ENCODE data around the gene COL11A2. TPM values are rescaled to one million over a fixed set of nuclear protein-coding genes. Genes with fewer than 3 reads are reported as not detected.

Gene COL11A2
- total and polyA plus RNA-seq, 4 experiments from 2014 or later: 0.40 to 1.6 (median 0.87) TPM

- Histone ChIP-seq H3K9me3 (ENCODE audit: control insufficient read depth in 1 of 2, low read length in 2 of 2) (no peaks in the 10 kb centered on the region), H3K27ac (ENCODE audit: low read depth, low read length) (no peak overlapping the region), H3K36me3 (ENCODE audit: insufficient read depth, low read length) (peaks cover 18% of the 10 kb centered on the region), H3K27me3 (ENCODE audit: insufficient read depth, low read length) (no peaks in the 10 kb centered on the region), H3K4me1 (ENCODE audit: insufficient read depth, low read length) (peaks cover 42% of the 10 kb centered on the region), H3K4me3 (ENCODE audit: low read length in 2 of 2) (no peak overlapping the region)
- Mint-ChIP-seq H3K9me3 (no peaks in the 10 kb centered on the region), H3K36me3 (peaks cover 35 to 57% of the 10 kb centered on the region in 2 donors), H3K4me1 (peaks cover 26 to 61% (median 44%) of the 10 kb centered on the region in 4 donors), H3K27me3 (peaks cover 0 to 1% of the 10 kb centered on the region in 2 donors), H3K4me3 (peak overlapping the region in 6 of 8 donors; percentile 66 to 96 (median 90)), H3K27ac (peak overlapping the region in 2 of 7 donors; percentile 48 to 89)
- ChIA-PET POLR2A (ENCODE audit: partially characterized antibody) (interaction anchor here (0.6 to 3.0 kb wide), 3 partner anchors 42 to 93 kb away, joined by 3 to 51 read pairs (median 21); partner anchors contain the start of genes RPS18 and VPS52), CTCF (ENCODE audit: partially characterized antibody) (interaction anchor here (2.3 kb wide), 1 partner anchor 9 kb away, joined by 10 read pairs; no protein-coding TSS in a partner anchor)
- DNase-seq: no peak
- intact Hi-C loops (cut with micrococcal nuclease): loop anchor here (5.0 to 10.0 kb wide), 5 partner anchors 312 to 1542 kb away; partner anchors contain the start of genes C6orf47, CSNK2B, EHMT2 and GPANK1
These were observed 14.7 kb upstream of the COL11A2 start for GRCh38 chr6:33206864-33207551.

GRCh38 chr6:33206027-33206863 is 14.0 kb upstream of the COL11A2 start:
- H3K27me3 Mint-ChIP-seq: no peaks in the 10 kb centered on the region
- POLR2A ChIA-PET (ENCODE audit: partially characterized antibody): interaction anchor here (1.2 to 3.0 kb wide), 3 partner anchors 23 to 43 kb away, joined by 3 to 51 read pairs (median 18); no protein-coding TSS in a partner anchor
- peak overlapping the region; percentile 66 to 100 (median 92) for H3K4me3 Mint-ChIP-seq
- peaks cover 33 to 61% of the 10 kb centered on the region in 2 donors for H3K36me3 Mint-ChIP-seq
- intact Hi-C loops (cut with micrococcal nuclease): loop anchor here (5.0 to 10.0 kb wide), 5 partner anchors 311 to 1541 kb away; partner anchors contain the start of genes C6orf47, CSNK2B, EHMT2 and GPANK1
- peaks cover 32 to 67% (median 51%) of the 10 kb centered on the region in 4 donors for H3K4me1 Mint-ChIP-seq
- H3K36me3 ChIP-seq (ENCODE audit: insufficient read depth, low read length): peaks cover 23% of the 10 kb centered on the region
- no peak for DNase-seq
- peaks cover 0 to 2% (median 0%) of the 10 kb centered on the region in 8 donors for H3K9me3 Mint-ChIP-seq
- peaks cover 50% of the 10 kb centered on the region for H3K4me1 ChIP-seq (ENCODE audit: insufficient read depth, low read length)
- no peak overlapping the region for H3K4me3 ChIP-seq (ENCODE audit: low read length in 2 of 2)
- H3K9me3 ChIP-seq (ENCODE audit: control insufficient read depth in 1 of 2, low read length in 2 of 2): no peaks in the 10 kb centered on the region
- H3K27ac Mint-ChIP-seq: peak overlapping the region; percentile 53 to 97 (median 95)
- no peak overlapping the region for H3K27ac ChIP-seq (ENCODE audit: low read depth, low read length)
- H3K27me3 ChIP-seq (ENCODE audit: insufficient read depth, low read length): no peaks in the 10 kb centered on the region
- CTCF ChIA-PET (ENCODE audit: partially characterized antibody): interaction anchor here (0.7 to 2.0 kb wide), 2 partner anchors 42 to 190 kb away, joined by 3 to 11 read pairs; no protein-coding TSS in a partner anchor

- Mint-ChIP-seq H3K27me3 (no peaks in the 10 kb centered on the region), H3K4me3 (peak overlapping the region; percentile 87 to 100 (median 94)), H3K27ac (peak overlapping the region; percentile 92 to 97 (median 95)), H3K9me3 (peaks cover 0 to 2% (median 0%) of the 10 kb centered on the region in 8 donors), H3K4me1 (peaks cover 37 to 71% (median 57%) of the 10 kb centered on the region in 4 donors), H3K36me3 (peaks cover 33 to 61% of the 10 kb centered on the region in 2 donors)
- H3K27ac ChIP-seq (ENCODE audit: low read depth, low read length): peak overlapping the region; percentile 73
- peak overlapping the region; percentile 57 to 88 for H3K4me3 ChIP-seq (ENCODE audit: low read length in 2 of 2)
- no peak for DNase-seq
- intact Hi-C loops (cut with micrococcal nuclease): loop anchor here (2.0 to 10.0 kb wide), 6 partner anchors 107 to 1541 kb away; partner anchors contain the start of genes C6orf47, CSNK2B, EHMT2 and GPANK1
- H3K27me3 ChIP-seq (ENCODE audit: insufficient read depth, low read length): no peaks in the 10 kb centered on the region
- no peaks in the 10 kb centered on the region for H3K9me3 ChIP-seq (ENCODE audit: control insufficient read depth in 1 of 2, low read length in 2 of 2)
- ChIA-PET POLR2A (ENCODE audit: partially characterized antibody) (interaction anchor here (0.8 to 2.4 kb wide), 10 partner anchors 7 to 1233 kb away, joined by 3 to 18 read pairs (median 4); partner anchors contain the start of genes B3GALT4, COL11A2, DXO and RGL2), CTCF (ENCODE audit: partially characterized antibody) (interaction anchor here (0.7 to 2.0 kb wide), 3 partner anchors 10 to 189 kb away, joined by 3 to 11 read pairs (median 6); no protein-coding TSS in a partner anchor)
- H3K36me3 ChIP-seq (ENCODE audit: insufficient read depth, low read length): peaks cover 22% of the 10 kb centered on the region
- peaks cover 54% of the 10 kb centered on the region for H3K4me1 ChIP-seq (ENCODE audit: insufficient read depth, low read length)
These were observed 13.1 kb upstream of the COL11A2 start for GRCh38 chr6:33205191-33206026.

- intact Hi-C loops (cut with micrococcal nuclease): loop anchor here (1.0 to 10.0 kb wide), 8 partner anchors 45 to 1540 kb away; partner anchors contain the start of genes C6orf47, CSNK2B, CUTA and EHMT2
- H3K27me3 ChIP-seq (ENCODE audit: insufficient read depth, low read length): no peaks in the 10 kb centered on the region
- peak within 1 kb of the TSS; percentile 57 to 88 for H3K4me3 ChIP-seq (ENCODE audit: low read length in 2 of 2)
- H3K27ac ChIP-seq (ENCODE audit: low read depth, low read length): peak within 1 kb of the TSS; percentile 73
- peak; percentile 79 to 90 (median 80) for DNase-seq
- Mint-ChIP-seq H3K36me3 (peaks cover 25 to 59% of the 10 kb centered on the region in 2 donors), H3K27ac (peak within 1 kb of the TSS; percentile 92 to 97 (median 95)), H3K27me3 (no peaks in the 10 kb centered on the region), H3K4me3 (peak within 1 kb of the TSS; percentile 87 to 100 (median 94)), H3K9me3 (peaks cover 0 to 2% (median 0%) of the 10 kb centered on the region in 8 donors), H3K4me1 (peaks cover 38 to 76% (median 56%) of the 10 kb centered on the region in 4 donors)
- H3K4me1 ChIP-seq (ENCODE audit: insufficient read depth, low read length): peaks cover 56% of the 10 kb centered on the region
- ChIA-PET CTCF (ENCODE audit: partially characterized antibody) (interaction anchor here (1.5 to 2.0 kb wide), 2 partner anchors 9 to 44 kb away, joined by 6 to 11 read pairs; no protein-coding TSS in a partner anchor), POLR2A (ENCODE audit: partially characterized antibody) (interaction anchor here (0.5 to 2.4 kb wide), 12 partner anchors 8 to 1233 kb away, joined by 3 to 18 read pairs (median 3); partner anchors contain the start of genes B3GALT4, COL11A2, DXO and HLA-DPA1)
- peaks cover 14% of the 10 kb centered on the region for H3K36me3 ChIP-seq (ENCODE audit: insufficient read depth, low read length)
- no peaks in the 10 kb centered on the region for H3K9me3 ChIP-seq (ENCODE audit: control insufficient read depth in 1 of 2, low read length in 2 of 2)
These were observed 12.3 kb upstream of the COL11A2 start, which contains the start of gene HSD17B8 for GRCh38 chr6:33204415-33205190. HSD17B8 (plus strand) TSS chr6:33204655; CDS start chr6:33204669, 14 bp downstream.

- H3K4me1 ChIP-seq (ENCODE audit: insufficient read depth, low read length): peaks cover 57% of the 10 kb centered on the region
- H3K36me3 ChIP-seq (ENCODE audit: insufficient read depth, low read length): peaks cover 13% of the 10 kb centered on the region
- no peaks in the 10 kb centered on the region for H3K9me3 ChIP-seq (ENCODE audit: control insufficient read depth in 1 of 2, low read length in 2 of 2)
- Mint-ChIP-seq H3K4me3 (peak overlapping the region; percentile 87 to 100 (median 94)), H3K27ac (peak overlapping the region; percentile 75 to 97 (median 91)), H3K36me3 (peaks cover 21 to 55% of the 10 kb centered on the region in 2 donors), H3K9me3 (peaks cover 0 to 2% (median 0%) of the 10 kb centered on the region in 8 donors), H3K27me3 (no peaks in the 10 kb centered on the region), H3K4me1 (peaks cover 38 to 76% (median 57%) of the 10 kb centered on the region in 4 donors)
- intact Hi-C loops (cut with micrococcal nuclease): loop anchor here (1.0 to 10.0 kb wide), 7 partner anchors 45 to 1539 kb away; partner anchors contain the start of genes C6orf47, CSNK2B, CUTA and GPANK1
- DNase-seq: no peak
- H3K4me3 ChIP-seq (ENCODE audit: low read length in 2 of 2): peak overlapping the region in 1 of 2 donors; percentile 88
- ChIA-PET POLR2A (ENCODE audit: partially characterized antibody) (interaction anchor here (0.5 to 2.4 kb wide), 7 partner anchors 9 to 1232 kb away, joined by 3 to 18 read pairs (median 4); partner anchors contain the start of genes DXO, HLA-DPA1 and RGL2), CTCF (ENCODE audit: partially characterized antibody) (interaction anchor here (1.5 to 2.0 kb wide), 2 partner anchors 9 to 45 kb away, joined by 6 to 11 read pairs; no protein-coding TSS in a partner anchor)
- H3K27me3 ChIP-seq (ENCODE audit: insufficient read depth, low read length): no peaks in the 10 kb centered on the region
- H3K27ac ChIP-seq (ENCODE audit: low read depth, low read length): peak overlapping the region; percentile 73
These were observed 11.8 kb upstream of the COL11A2 start for GRCh38 chr6:33204165-33204414.
